ENCODE results near the gene TUFM. TPM values are rescaled to one million over a fixed set of nuclear protein-coding genes. Genes with fewer than 3 reads are reported as not detected.

The TUFM gene
- total RNA-seq: 100 to 1,000 TPM in 1 of 2 donors, 10 to 100 TPM in 1; 97.4 to 137 TPM

DNA sequence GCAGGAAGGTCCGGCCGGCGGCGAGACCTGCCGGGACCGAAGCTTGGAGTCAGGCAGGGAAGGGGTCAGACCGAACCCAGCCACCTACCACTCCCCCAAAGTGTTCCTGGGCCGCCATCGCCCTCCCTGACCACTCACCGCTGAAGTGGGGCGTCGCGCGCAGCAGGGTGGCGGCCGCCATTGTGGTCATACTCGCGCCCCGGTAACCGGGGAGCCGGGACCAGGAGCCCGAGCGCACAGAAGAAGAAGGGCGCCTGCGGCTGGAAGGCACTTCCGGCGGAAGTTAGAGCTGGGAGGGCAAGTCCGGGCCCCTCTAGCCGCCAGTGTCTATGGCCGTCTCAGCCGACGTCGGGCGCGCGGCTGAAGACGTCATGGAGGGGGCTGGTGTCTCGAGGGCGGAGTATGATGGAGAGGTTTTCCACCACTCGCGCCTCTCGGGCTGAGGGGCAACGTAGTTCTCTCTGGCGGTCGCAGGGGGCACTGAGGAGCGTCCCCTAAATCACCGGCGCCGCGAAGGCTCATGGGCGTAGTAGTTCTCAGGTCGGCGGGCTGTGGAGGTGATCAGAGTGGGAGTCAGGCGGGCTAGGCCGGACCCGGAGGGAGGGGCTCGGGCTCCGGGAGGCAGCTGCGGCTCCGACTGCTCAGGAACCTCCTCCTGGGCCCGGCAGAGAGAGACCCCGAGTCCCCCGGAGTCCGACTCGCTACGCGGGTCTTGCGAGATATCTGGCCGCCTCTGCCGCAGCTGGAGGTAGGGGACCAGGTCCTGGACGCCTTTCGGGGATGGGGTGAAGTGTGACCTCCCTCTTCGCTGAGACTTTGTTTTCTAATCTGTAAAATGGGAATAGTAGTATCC lies at the start of gene TUFM:
TUFM (minus strand) TSS at position 269 of the 853 bp plus-strand sequence; CDS start at position 190, 79 bp downstream.

DNA sequence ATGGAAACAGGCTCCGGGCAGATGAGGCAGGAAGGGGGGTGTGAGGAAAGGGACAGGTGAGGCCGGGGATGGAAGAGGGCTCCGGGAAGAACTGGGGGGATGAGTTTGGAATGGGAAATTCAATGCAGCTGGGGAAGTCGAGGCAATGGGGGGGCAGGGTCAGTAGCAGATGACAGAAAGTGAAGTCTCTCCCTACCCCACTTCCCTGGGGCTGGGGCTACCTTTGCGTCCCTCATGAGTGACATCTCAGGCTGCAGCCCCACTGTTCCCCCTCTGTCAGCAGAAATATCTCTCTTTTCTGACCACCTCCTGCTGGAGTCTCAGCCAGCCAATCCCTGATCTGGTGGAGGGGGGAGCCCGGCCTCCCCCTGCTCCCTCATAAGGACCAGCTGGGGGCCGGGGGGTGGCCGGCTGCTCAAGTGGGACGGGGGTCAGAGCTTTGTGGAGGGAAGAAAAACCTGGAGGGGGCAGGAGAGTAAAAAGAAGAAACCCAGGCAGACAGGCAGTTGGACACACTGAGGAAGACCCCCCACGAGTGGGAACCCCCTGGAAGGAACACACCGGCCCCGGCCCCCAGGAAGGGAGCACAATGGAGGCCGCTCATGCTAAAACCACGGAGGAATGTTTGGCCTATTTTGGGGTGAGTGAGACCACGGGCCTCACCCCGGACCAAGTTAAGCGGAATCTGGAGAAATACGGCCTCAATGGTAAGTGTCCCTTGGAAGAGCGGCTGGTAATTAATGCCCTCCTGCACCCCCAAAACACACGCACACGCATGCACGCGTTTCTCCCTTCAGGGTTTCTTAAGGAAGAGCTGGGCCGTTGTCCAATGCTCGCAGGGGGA lies 32.2 kb upstream of the TUFM start, which contains the start of gene ATP2A1:
ATP2A1 (plus strand) TSS at position 406 of the 844 bp plus-strand sequence; CDS start at position 590, 184 bp downstream.

DNA sequence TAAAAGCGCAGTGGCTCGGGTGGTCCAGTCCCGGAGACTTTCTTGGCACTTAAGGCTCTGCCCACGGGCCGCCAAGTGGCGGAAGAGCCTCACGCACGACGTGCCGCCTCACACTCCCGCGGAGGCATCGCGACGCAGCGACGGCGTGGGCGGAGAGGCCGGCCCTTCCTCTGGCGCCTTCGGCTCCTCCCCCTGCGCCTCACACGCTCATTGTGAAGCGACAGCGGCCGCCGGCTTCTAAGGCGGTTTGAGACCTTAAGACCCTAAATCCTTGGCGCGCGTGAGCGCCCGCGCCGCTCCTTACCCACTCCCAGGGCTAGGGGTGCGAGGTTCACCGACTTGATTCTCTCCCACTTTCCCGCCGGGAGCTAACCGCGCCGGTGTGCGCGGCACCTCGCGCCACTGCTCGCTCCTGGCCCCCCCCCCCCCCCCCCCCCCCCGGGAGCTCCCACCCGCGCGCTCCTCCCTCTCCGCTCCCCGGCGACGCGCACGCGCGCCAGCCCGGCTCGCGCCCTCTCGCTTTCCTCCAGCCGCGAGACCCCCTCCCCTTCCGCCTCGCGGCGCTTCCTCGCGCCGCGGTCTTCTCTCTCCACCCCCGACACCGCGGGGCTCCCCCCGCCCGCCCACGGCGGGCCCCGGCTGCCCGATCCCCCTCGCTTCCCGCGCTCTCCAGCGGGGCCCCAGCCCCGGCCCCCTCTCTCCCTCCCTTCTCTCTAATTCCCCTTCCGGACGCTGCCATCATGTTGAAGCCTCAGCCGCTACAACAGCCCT lies 23.4 kb downstream of the TUFM start, which contains the start of gene ATXN2L:
ATXN2L (plus strand) TSS at position 480 of the 771 bp plus-strand sequence; CDS start at position 741, 261 bp downstream.

Small RNA genes within 50 kb of the gene (small RNA-seq; reads per million reads assigned to genes)
- 0 reads per million in 2 donors for gene RF00416

Other genes with a start within 250 kb of the TUFM start
- gene SULT1A2, start 249.3 kb downstream of the TUFM start, total RNA-seq: not detected
- gene SULT1A1, start 236.3 kb downstream of the TUFM start, total RNA-seq: under 1 TPM in 1 of 2 donors, not detected in 1; under 0.01 TPM
- under 1 TPM in 1 of 2 donors, not detected in 1; under 0.01 TPM for gene NPIPB8, start 208.3 kb downstream of the TUFM start, total RNA-seq
- gene EIF3C, start 134.9 kb downstream of the TUFM start, total RNA-seq: 10 to 100 TPM; 31.7 to 61.6 TPM
- 1 to 10 TPM; 5.2 to 5.7 TPM for gene NPIPB9, start 94.6 kb downstream of the TUFM start, total RNA-seq
- 10 to 100 TPM; 48.5 to 49.0 TPM for gene ATXN2L, start 23.3 kb downstream of the TUFM start, total RNA-seq
- gene SH2B1, start 17.5 kb upstream of the TUFM start, total RNA-seq: 10 to 100 TPM; 13.4 to 17.0 TPM
- gene ATP2A1, start 32.1 kb upstream of the TUFM start, total RNA-seq: under 1 TPM; under 0.01 to 0.34 TPM
- gene RABEP2, start 78.9 kb upstream of the TUFM start, total RNA-seq: 10 to 100 TPM; 20.0 to 20.6 TPM
- gene CD19, start 85.6 kb upstream of the TUFM start, total RNA-seq: under 1 TPM in 1 of 2 donors, not detected in 1; 0.34 TPM
- gene NFATC2IP, start 104.6 kb upstream of the TUFM start, total RNA-seq: 10 to 100 TPM; 25.1 to 32.0 TPM
- 10 to 100 TPM; 59.5 to 71.9 TPM for gene SPNS1, start 128.4 kb upstream of the TUFM start, total RNA-seq
- gene LAT, start 138.7 kb upstream of the TUFM start, total RNA-seq: 1 to 10 TPM in 1 of 2 donors, under 1 TPM in 1; 0.67 to 1.0 TPM

Measured in melanocyte of skin (primary cell).